Measurements from ENCODE around the gene RASAL2.

DNA sequence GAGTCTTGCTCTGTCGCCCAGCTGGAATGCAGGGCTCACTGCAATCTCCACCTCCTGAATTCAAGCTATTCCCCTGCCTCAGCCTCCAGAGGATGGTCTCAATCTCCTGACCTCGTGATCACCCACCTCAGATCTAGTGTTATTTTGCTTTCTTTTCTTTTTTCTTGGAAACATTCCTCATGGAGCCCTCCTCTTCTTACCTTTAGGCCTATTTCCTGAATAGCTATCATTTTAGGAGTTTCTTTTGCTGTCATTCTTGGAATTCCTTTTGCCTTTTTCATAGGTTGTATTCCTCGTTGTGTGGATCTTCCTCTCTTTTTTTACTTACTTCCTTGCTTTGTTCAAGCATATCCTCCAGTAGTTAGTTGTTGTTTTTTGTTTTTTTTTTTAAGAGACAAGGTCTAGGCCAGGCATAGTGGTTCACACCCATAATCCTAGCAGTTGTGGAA is 173.8 kb downstream of the RASAL2 start:
- TF ChIP-seq, protein P1, sequence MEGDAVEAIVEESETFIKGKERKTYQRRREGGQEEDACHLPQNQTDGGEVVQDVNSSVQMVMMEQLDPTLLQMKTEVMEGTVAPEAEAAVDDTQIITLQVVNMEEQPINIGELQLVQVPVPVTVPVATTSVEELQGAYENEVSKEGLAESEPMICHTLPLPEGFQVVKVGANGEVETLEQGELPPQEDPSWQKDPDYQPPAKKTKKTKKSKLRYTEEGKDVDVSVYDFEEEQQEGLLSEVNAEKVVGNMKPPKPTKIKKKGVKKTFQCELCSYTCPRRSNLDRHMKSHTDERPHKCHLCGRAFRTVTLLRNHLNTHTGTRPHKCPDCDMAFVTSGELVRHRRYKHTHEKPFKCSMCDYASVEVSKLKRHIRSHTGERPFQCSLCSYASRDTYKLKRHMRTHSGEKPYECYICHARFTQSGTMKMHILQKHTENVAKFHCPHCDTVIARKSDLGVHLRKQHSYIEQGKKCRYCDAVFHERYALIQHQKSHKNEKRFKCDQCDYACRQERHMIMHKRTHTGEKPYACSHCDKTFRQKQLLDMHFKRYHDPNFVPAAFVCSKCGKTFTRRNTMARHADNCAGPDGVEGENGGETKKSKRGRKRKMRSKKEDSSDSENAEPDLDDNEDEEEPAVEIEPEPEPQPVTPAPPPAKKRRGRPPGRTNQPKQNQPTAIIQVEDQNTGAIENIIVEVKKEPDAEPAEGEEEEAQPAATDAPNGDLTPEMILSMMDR (conservative IDR thresholded peaks at IDR 0.05; ENCODE audit: low read length), result no peak
- no peak for TF ChIP-seq EZH2phosphoT487 (IDR thresholded peaks at IDR 0.05; ENCODE audit: borderline replicate concordance)

Data from Loucy (cell line).